Measurements from ENCODE around the gene LRP4. TPM values are rescaled to one million over a fixed set of nuclear protein-coding genes. Genes with fewer than 3 reads are reported as not detected.

Gene LRP4
- total RNA-seq, 1 donor from 2014 or later = 10.1 TPM

- peaks cover 17% of the 10 kb centered on the region for H3K4me1 ChIP-seq
- TF ChIP-seq POLR2AphosphoS5 (IDR thresholded peaks at IDR 0.05; ENCODE audit: insufficient read depth in 1 of 2, low read depth in 1 of 2) = no peak
- TF ChIP-seq CTCF (IDR thresholded peaks at IDR 0.05) = no peak
- no peak for TF ChIP-seq POLR2A (IDR thresholded peaks at IDR 0.05)
- H3K9me3 ChIP-seq = no peaks in the 10 kb centered on the region
- intact Hi-C loops (cut with DNase I) = no loop called here
- H3K4me3 ChIP-seq = no peak overlapping the region
- H3K27me3 ChIP-seq = no peaks in the 10 kb centered on the region
- H3K27ac ChIP-seq = no peak overlapping the region
- no peaks in the 10 kb centered on the region for H3K36me3 ChIP-seq
- no peak for DNase-seq (ENCODE audit: extremely low spot score in 2 of 2)
Observed at GRCh38 chr11:46949297-46949696, 30.9 kb upstream of the LRP4 start.

- no peaks in the 10 kb centered on the region for H3K36me3 ChIP-seq
- TF ChIP-seq POLR2A (IDR thresholded peaks at IDR 0.05) (no peak), CTCF (IDR thresholded peaks at IDR 0.05) (no peak), POLR2AphosphoS5 (IDR thresholded peaks at IDR 0.05; ENCODE audit: insufficient read depth in 1 of 2, low read depth in 1 of 2) (peak in 1 of 2 donors; percentile 70)
- DNase-seq (ENCODE audit: extremely low spot score in 2 of 2) = no peak
- no peaks in the 10 kb centered on the region for H3K27me3 ChIP-seq
- no peaks in the 10 kb centered on the region for H3K9me3 ChIP-seq
- H3K27ac ChIP-seq = peak overlapping the region; percentile 18
- intact Hi-C loops (cut with DNase I) = no loop called here
- peaks cover 17% of the 10 kb centered on the region for H3K4me1 ChIP-seq
- H3K4me3 ChIP-seq = no peak overlapping the region
Observed at GRCh38 chr11:46948378-46949131, 30.2 kb upstream of the LRP4 start.

GRCh38 chr11:46947399-46948077 lies 29.2 kb upstream of the LRP4 start:
- TF ChIP-seq CTCF (IDR thresholded peaks at IDR 0.05) (no peak), POLR2AphosphoS5 (IDR thresholded peaks at IDR 0.05; ENCODE audit: insufficient read depth in 1 of 2, low read depth in 1 of 2) (no peak), POLR2A (IDR thresholded peaks at IDR 0.05) (no peak)
- Histone ChIP-seq H3K4me1 (peaks cover 17% of the 10 kb centered on the region), H3K27ac (peak overlapping the region; percentile 18), H3K27me3 (no peaks in the 10 kb centered on the region), H3K4me3 (no peak overlapping the region), H3K36me3 (no peaks in the 10 kb centered on the region), H3K9me3 (no peaks in the 10 kb centered on the region)
- intact Hi-C loops (cut with DNase I) = no loop called here
- no peak for DNase-seq (ENCODE audit: extremely low spot score in 2 of 2)

- H3K27ac ChIP-seq = no peak overlapping the region
Observed at GRCh38 chr11:46944356-46945075, 26.2 kb upstream of the LRP4 start.

More at GRCh38 chr11:46944356-46945075, 26.2 kb upstream of the LRP4 start:
- H3K9me3 ChIP-seq = no peaks in the 10 kb centered on the region
- H3K4me1 ChIP-seq = peaks cover 17% of the 10 kb centered on the region
- TF ChIP-seq CTCF (IDR thresholded peaks at IDR 0.05) (no peak), POLR2AphosphoS5 (IDR thresholded peaks at IDR 0.05; ENCODE audit: insufficient read depth in 1 of 2, low read depth in 1 of 2) (no peak), POLR2A (IDR thresholded peaks at IDR 0.05) (no peak)
- no peaks in the 10 kb centered on the region for H3K27me3 ChIP-seq
- no peak overlapping the region for H3K4me3 ChIP-seq
- no peak for DNase-seq (ENCODE audit: extremely low spot score in 2 of 2)
- H3K36me3 ChIP-seq = no peaks in the 10 kb centered on the region
- intact Hi-C loops (cut with DNase I) = no loop called here

Data from vagina (tissue), 2 donors.